A673 (cell line): ENCODE measurements around the gene DCANP1. TPM values are rescaled to one million over a fixed set of nuclear protein-coding genes. Genes with fewer than 3 reads are reported as not detected.

Experiments
- BruUV-seq: library from RNA; stranded (reverse); fragments of 400-500 nt; replicated peaks from 2 replicates; lab custom pipeline; 2021; lab: Mats Ljungman, UMichigan
- CTCF ChIA-PET: fragments of 300-600 bp; sonication (Branson Sonifier 250); formaldehyde crosslinking; loops from one replicate; lab custom pipeline; 2022; ENCODE audit warnings: antibody characterized with exemption; lab: Charles Lee
- POLR2A ChIA-PET: fragments of 300-600 bp; sonication (Branson Sonifier 250); formaldehyde crosslinking; loops from one replicate; lab custom pipeline; 2022; ENCODE audit warnings: antibody characterized with exemption; ENCODE audit not compliant: low non-redundant PET; lab: Charles Lee
- DNase-seq: peaks from one replicate; pipeline ENCODE4 v3.0.0-alpha.2; 2015; ENCODE audit warnings: low spot score
- H3K27ac ChIP-seq: fragments of 200-600 bp; sonication (generic); 2 replicates; pipeline ENCODE4 v1.5.1; 2016; ENCODE audit warnings: mixed run types, low read depth, mild to moderate bottlenecking, mixed read lengths, antibody characterized with exemption, low read length; ENCODE audit not compliant: poor library complexity, severe bottlenecking
- H3K27me3 ChIP-seq: fragments of 200-600 bp; sonication (generic); replicated peaks from 2 replicates; pipeline ENCODE4 v1.6.1; 2017; ENCODE audit warnings: mixed run types, low read depth, mild to moderate bottlenecking, mixed read lengths, antibody characterized with exemption, low read length; ENCODE audit not compliant: insufficient read depth, poor library complexity
- H3K36me3 ChIP-seq: fragments of 200-600 bp; sonication (generic); 2 replicates; pipeline ENCODE4 v1.6.1; 2016; ENCODE audit warnings: mixed run types, mild to moderate bottlenecking, mixed read lengths, antibody characterized with exemption, low read length; ENCODE audit not compliant: insufficient read depth, poor library complexity, severe bottlenecking
- H3K4me1 ChIP-seq: fragments of 200-600 bp; sonication (generic); 2 replicates; pipeline ENCODE4 v1.6.1; 2017; ENCODE audit warnings: mixed run types, mild to moderate bottlenecking, mixed read lengths, antibody characterized with exemption, low read length; ENCODE audit not compliant: insufficient read depth, poor library complexity, severe bottlenecking
- H3K4me3 ChIP-seq: fragments of 200-600 bp; sonication (generic); 2 replicates; pipeline ENCODE4 v1.5.1; 2016; ENCODE audit warnings: low read depth, mixed run types, mild to moderate bottlenecking, mixed read lengths, low read length; ENCODE audit not compliant: poor library complexity, severe bottlenecking
- H3K9me3 ChIP-seq: fragments of 200-600 bp; sonication (generic); 2 replicates; pipeline ENCODE4 v1.6.1; 2016; ENCODE audit warnings: mixed run types, low read depth, mild to moderate bottlenecking, mixed read lengths, antibody characterized with exemption, low read length; ENCODE audit not compliant: poor library complexity, severe bottlenecking
- EZH2 ChIP-seq: fragments of 200-600 bp; sonication (generic); IDR thresholded peaks from 2 replicates; pipeline ENCODE4 v1.6.1; 2017; ENCODE audit warnings: borderline replicate concordance, low read depth, mild to moderate bottlenecking, mixed read lengths, antibody characterized with exemption, low read length; ENCODE audit not compliant: poor library complexity, severe bottlenecking
- intact Hi-C: fragments of 100-400 bp; cut with micrococcal nuclease; formaldehyde crosslinking; loops from one replicate; pipeline ENCODE4 v1.10.0; 2022; ENCODE audit not compliant: unreplicated experiment
- total RNA-seq: library from RNA; stranded (reverse); gene quantifications from 2 replicates; pipeline ENCODE4 v1.2.3, GENCODE V29; 2021
- TF ChIP-seq, protein P1 (sequence below): fragments of 300-800, 200-600 bp; sonication (generic); conservative IDR thresholded peaks from 2 replicates; pipeline ENCODE4 v1.5.1; 2017; ENCODE audit warnings: low read depth, mild to moderate bottlenecking, antibody characterized with exemption, low read length, moderate library complexity, mixed read lengths

The DCANP1 gene
- total RNA-seq, 1 experiment from 2014 or later = not detected

- ChIA-PET CTCF (no interaction called here), POLR2A (interaction anchor here (0.7 kb wide), 1 partner anchor 9 kb away, joined by 3 read pairs; no protein-coding TSS in a partner anchor)
- H3K27me3 ChIP-seq = no peaks in the 10 kb centered on the region
- peaks cover 23% of the 10 kb centered on the region for H3K4me1 ChIP-seq
- peaks cover 6% of the 10 kb centered on the region for H3K36me3 ChIP-seq
- no TSS peak for BruUV-seq
- H3K27ac ChIP-seq = no peak overlapping the region
- no peak overlapping the region for H3K4me3 ChIP-seq
- intact Hi-C loops = no loop called here
- TF ChIP-seq, protein P1, sequence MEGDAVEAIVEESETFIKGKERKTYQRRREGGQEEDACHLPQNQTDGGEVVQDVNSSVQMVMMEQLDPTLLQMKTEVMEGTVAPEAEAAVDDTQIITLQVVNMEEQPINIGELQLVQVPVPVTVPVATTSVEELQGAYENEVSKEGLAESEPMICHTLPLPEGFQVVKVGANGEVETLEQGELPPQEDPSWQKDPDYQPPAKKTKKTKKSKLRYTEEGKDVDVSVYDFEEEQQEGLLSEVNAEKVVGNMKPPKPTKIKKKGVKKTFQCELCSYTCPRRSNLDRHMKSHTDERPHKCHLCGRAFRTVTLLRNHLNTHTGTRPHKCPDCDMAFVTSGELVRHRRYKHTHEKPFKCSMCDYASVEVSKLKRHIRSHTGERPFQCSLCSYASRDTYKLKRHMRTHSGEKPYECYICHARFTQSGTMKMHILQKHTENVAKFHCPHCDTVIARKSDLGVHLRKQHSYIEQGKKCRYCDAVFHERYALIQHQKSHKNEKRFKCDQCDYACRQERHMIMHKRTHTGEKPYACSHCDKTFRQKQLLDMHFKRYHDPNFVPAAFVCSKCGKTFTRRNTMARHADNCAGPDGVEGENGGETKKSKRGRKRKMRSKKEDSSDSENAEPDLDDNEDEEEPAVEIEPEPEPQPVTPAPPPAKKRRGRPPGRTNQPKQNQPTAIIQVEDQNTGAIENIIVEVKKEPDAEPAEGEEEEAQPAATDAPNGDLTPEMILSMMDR = no peak
- no peak for TF ChIP-seq EZH2
- H3K9me3 ChIP-seq = no peaks in the 10 kb centered on the region
- DNase-seq = no peak
Observed at GRCh38 chr5:135395866-135396265, 51.3 kb downstream of the DCANP1 start.

GRCh38 chr5:135395451-135395850, 51.7 kb downstream of the DCANP1 start:
- intact Hi-C loops = no loop called here
- TF ChIP-seq, protein P1 = no peak
- TF ChIP-seq EZH2 = no peak
- POLR2A ChIA-PET = no interaction called here
- BruUV-seq = no TSS peak
- CTCF ChIA-PET = no interaction called here
- no peaks in the 10 kb centered on the region for H3K9me3 ChIP-seq
- no peak overlapping the region for H3K27ac ChIP-seq
- no peaks in the 10 kb centered on the region for H3K27me3 ChIP-seq
- peaks cover 6% of the 10 kb centered on the region for H3K36me3 ChIP-seq
- peak; percentile 55 for DNase-seq
- no peak overlapping the region for H3K4me3 ChIP-seq
- H3K4me1 ChIP-seq = peaks cover 23% of the 10 kb centered on the region

Other genes with a start within 250 kb of the DCANP1 start
- gene MACROH2A1, start 48.1 kb downstream of the DCANP1 start, total RNA-seq = 259 and 264 TPM in 2 replicates
- not detected in 2 replicates for gene TIFAB, start 5.0 kb upstream of the DCANP1 start, total RNA-seq
- gene NEUROG1, start 88.6 kb upstream of the DCANP1 start, total RNA-seq = not detected in 2 replicates
- gene CXCL14, start 131.6 kb upstream of the DCANP1 start, total RNA-seq = 0.17 TPM in 1 of 2 replicates, not detected in the other